Activated CD4-positive, alpha-beta T cell treated with anti-CD3 and anti-CD28 coated beads, Interleukin-2, amount 50 U/mL, for 16 hours (primary cell): ENCODE data around the gene SH3PXD2A.

ENCODE experiments used
- DNase-seq: peaks from one replicate; pipeline ENCODE4 v3.0.0-alpha.2; 2020

Gene SH3PXD2A, protein sequence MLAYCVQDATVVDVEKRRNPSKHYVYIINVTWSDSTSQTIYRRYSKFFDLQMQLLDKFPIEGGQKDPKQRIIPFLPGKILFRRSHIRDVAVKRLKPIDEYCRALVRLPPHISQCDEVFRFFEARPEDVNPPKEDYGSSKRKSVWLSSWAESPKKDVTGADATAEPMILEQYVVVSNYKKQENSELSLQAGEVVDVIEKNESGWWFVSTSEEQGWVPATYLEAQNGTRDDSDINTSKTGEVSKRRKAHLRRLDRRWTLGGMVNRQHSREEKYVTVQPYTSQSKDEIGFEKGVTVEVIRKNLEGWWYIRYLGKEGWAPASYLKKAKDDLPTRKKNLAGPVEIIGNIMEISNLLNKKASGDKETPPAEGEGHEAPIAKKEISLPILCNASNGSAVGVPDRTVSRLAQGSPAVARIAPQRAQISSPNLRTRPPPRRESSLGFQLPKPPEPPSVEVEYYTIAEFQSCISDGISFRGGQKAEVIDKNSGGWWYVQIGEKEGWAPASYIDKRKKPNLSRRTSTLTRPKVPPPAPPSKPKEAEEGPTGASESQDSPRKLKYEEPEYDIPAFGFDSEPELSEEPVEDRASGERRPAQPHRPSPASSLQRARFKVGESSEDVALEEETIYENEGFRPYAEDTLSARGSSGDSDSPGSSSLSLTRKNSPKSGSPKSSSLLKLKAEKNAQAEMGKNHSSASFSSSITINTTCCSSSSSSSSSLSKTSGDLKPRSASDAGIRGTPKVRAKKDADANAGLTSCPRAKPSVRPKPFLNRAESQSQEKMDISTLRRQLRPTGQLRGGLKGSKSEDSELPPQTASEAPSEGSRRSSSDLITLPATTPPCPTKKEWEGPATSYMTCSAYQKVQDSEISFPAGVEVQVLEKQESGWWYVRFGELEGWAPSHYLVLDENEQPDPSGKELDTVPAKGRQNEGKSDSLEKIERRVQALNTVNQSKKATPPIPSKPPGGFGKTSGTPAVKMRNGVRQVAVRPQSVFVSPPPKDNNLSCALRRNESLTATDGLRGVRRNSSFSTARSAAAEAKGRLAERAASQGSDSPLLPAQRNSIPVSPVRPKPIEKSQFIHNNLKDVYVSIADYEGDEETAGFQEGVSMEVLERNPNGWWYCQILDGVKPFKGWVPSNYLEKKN

DNA sequence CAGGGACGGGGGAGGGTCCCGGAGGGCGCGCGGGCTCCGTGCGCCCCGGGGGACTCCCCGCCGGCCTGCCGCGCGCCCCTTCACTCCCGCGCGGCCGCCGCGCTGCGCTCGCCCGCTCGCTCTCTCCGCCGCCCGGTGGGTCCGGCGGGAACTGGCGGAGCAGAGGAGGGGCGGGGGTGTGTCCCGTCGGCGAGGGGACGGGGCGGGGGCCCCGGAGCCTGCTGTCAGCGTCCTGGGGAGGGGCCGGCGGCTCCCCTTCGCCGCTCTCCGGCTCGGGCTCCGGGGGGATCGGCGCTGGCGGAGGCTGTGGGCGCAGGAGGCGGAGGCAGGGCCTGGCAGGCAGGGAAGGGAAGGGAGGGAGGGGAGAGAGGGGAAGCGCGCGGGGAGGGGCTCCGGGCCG is at the start of gene SH3PXD2A:
TSS of gene SH3PXD2A (minus strand) at position 153 of the 400 bp plus-strand sequence. CDS start 310 bp downstream, outside the sequence.
- no peak for DNase-seq

DNA sequence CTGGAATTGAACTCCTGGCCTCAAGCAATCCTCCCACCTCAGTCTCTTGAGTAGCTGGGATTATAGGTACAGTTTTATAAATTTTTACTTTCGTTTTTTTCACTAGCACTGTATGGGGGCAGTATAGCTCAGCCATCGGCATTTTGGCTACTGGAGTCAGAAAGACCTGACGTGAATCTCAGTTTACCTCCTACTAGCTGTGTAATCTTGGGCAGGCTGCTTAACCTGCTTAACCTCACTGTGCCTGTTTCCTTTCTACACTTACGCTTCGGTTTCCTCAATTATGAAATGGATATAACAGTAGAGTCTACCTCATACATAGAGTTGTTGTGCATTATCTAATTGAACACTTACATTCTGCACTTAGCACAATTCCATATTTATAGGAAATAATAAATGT is 45.9 kb upstream of the SH3PXD2A start:
- DNase-seq = no peak

DNA sequence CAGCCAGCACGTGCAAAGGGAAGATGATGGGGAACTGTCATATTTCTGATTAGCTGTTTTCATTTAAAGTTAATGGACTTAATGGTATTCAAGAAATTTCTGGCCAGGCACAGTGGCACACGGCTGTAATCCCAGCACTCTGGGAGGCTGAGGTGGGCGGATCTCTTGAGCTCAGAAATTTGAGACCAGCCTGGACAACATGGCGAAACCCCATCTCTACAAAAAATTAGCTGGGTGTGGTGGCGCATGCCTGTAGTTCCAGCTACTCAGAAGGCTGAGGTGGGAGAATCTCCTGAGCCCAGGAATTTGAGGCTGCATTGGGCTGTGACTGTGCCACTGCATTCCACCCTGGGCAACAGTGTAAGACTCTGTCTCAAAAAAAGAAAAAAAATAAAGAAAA is 43.9 kb upstream of the SH3PXD2A start:
- DNase-seq = no peak

DNA sequence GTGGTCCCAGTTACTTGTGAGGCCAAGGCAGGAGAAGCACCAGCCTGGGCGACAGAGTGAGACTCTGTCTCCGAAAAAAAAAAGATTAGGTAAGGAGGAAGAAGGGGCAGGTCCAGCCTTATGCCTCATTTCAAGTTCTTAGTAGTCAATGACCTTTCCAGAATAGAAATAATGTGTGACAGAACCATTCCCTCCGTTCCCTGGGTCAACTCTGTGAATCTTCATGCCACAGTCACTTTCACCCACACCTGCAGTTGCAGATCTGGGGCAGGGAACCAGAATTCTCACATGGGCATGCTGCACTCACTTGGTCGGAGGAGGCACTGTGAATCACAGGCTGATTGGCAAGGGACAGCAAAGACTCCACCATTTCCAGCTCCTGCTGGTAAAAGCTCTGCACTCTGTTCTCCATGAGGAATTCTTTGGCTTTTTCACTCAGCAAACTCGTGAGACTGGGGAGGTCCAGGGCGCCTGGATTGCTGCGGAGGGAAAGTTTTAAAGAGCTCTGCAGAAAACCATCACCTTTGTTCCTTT is 41.9 kb upstream of the SH3PXD2A start:
- DNase-seq = no peak

DNA sequence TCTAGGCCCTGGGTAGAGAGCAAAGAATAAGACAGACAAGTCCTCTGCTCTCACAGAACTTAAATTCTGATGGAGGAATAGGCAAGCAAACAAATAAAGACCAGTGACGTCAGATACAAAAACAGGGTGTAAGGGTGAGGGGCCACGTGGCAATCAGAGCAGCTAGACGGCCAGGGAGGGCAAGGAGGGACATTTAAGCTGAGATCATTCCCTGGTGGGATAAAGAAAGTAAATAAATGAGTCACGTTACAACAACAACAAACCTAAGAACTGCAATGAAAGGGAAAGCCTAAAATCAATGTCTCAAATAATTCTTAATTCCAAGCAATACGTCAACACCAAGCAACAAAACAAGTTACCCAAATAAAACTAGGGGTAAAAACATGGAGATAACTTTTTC is 40.8 kb upstream of the SH3PXD2A start:
- no peak for DNase-seq

DNA sequence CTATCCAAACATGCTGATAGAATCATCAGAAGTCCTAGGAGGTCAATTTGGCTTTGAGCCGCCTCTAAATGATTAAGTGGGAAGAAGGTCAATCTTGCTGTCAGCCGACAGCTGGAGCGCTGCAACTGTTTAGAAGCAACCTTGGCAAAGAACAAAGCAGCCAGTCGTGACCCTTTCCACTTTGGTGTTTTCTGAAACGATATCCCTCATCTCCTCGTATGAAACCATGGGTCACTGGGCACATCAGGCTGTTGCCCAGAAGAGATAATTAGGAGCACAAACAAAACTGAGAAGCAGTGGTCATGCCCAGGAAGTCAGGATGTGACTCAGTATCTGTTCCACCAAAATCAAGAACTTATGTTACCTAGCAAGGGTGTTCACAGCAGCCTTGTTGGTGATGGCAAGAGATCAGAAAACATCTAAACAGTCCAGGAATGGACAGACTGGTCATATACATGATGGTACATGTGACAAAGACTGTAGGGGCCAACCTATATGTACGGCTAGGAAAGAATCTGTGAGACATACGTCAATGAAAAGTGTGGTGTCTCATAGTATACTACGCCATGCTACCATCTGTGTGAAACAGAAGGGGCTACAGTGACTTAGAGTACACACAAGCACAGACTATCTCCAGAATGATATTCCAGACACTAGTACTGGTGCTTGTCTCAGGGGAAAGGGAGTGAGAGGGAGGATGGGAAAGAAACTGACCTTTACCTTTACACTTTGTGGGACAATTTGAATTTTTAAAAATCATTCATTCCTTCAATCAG is 40.2 kb upstream of the SH3PXD2A start:
- peak; percentile 59 for DNase-seq

DNA sequence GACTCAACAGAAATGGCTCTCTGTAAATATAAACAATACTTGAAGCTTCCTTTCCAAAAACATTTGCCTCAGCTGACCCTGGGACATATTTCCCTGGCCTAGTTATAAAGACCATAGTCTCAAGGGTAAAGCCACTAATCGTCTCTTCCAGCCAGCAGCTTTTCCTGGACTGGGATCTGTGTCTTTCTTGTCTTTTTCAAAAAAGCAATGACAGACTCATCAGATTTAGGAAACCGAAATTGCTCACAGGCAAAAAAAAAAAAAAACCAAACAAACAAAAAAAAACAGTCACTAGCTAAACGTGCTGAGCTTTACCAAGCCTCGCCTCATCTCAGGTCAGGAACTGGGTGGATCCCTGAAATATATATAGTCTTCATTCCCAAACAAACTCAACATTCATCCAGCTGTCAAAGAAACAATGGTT is 39.1 kb upstream of the SH3PXD2A start:
- no peak for DNase-seq

DNA sequence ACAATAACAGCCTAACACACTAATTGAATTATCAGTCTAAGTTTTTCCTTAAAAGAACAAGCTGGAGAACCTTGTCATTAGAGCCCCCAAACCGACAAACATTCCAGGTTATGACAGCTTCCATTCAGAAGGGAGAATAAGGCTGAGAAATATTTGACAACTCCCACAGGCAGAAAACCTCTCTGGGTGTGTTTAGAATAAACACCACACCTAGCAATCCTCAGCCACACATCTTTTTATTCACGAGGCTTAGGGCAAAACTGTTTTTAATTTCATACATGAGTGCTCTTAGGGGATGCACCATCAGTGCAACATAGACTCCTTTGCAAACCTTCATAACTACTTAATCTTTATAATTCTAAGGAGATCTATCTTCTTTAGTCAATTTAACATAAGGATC is 38.4 kb upstream of the SH3PXD2A start:
- DNase-seq = no peak

DNA sequence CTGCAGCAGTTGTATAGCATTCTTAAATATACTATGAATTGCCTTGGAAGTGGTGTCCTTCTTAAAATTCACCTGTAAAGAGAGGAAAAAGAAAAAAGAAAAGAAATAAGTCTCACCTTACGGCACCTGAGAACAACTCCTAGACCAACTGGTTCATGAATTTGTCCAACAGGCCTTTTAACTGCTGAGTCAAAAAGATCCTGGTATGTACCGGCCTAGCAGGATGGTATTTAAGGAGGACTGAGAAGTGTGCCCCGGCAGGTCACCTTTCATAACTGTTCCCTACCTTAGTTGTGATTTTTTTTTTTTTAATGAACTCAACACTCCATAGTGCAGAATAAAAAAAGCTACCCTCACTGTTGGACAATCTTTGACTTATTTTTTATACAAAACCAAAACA is 36.8 kb upstream of the SH3PXD2A start:
- DNase-seq = no peak

DNA sequence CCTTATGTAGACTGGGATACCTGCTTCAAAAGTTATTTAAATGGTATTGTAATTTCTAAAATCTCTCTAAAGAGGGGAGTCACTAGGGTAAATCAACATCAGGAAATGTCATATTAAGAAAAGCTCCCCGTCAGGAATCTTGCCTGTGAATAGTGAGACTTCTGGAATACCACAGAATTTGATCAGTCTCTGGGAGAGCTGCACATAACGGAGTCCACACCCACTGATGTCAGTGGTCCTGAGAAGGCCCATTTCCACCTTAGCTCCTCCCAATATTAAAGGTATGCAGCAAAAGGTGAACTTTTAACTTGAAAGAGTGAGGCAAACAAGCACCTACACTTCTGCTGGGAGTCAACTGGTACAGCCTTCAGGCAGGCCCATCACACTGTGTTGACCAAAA is 35.3 kb upstream of the SH3PXD2A start:
- no peak for DNase-seq

DNA sequence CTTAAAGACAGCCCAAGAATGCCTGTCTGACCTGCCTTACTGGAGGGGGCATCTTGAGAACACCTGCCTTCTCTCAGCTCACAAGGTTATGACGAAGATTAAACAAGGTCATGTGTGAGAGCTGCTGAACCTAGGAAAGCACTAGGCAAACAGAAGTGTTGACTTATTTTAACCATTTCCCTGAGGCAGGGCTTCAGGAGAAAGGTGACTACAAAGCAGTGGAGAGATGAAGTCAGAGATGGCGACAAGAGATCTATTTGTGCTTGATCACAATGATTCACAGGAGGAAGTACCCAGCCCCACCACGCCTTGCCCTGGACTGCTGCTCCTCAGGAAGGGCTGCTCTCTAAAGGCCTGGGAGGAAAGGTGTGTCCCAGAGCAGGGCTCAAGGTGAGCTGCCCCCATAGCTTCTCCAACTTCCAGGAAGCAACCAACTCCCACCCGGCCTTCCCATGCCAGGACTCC is 34.9 kb upstream of the SH3PXD2A start:
- DNase-seq = peak; percentile 24

DNA sequence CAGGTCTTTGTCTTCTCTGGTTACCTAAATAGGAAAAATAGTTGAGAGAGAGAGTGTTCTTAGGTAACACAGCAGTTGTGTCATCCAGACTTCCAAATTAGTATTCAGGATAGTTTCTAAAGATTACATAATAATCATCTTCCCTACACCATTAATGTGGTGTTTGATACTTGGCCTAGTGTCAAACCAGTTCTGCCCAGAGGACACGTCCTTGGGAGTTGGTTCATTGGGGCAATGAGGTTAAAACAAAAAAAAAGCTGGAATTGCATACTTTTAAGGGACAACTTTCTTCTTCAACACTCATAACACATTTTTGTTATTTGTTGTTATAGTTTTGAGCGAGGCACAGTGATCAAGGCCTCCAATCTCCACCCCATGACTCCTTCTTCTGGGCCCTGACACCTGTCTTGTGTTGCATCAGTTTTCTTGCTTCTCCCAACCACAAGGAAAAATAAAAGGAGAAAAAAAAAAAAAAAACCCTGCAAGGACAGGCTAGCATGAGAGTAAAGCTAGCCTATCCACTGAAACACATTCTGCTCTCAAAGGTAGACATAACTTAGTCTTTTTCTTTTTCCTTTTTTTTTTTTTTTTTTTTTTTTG is 33.8 kb upstream of the SH3PXD2A start:
- DNase-seq = no peak

DNA sequence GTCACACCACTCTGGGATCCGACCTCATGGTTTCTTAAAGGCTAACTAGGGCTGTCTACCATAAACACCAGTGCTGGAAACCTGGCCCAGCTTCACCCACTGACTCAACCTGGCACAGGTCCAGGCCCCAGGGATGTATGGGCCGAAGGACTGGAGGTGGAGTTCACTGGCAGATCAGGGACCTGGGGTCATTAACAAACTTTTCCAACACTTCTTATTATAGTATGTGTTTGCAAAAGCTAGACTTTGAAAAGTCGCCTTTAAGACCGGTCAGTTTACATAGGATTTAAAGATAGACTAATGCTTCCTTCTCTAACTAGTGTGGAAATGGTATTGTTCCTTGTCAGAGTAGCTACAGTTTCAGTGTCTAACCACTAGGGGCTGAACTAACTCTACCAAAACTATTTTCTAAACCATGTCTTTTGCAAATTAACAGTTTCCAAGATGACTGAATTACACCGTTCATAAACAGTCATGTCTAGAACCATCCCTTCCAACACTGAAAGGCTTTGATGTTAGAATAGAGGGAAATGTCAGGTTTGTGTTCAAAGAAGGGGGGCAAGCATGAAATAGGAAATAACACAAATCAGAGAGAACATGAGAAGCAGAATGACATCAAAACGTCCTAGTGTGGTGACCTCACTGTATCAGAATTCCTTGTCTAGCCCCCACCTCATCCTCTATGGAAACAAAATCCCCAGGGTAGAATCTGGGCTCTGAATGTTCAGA is 32.9 kb upstream of the SH3PXD2A start:
- DNase-seq = peak; percentile 69

DNA sequence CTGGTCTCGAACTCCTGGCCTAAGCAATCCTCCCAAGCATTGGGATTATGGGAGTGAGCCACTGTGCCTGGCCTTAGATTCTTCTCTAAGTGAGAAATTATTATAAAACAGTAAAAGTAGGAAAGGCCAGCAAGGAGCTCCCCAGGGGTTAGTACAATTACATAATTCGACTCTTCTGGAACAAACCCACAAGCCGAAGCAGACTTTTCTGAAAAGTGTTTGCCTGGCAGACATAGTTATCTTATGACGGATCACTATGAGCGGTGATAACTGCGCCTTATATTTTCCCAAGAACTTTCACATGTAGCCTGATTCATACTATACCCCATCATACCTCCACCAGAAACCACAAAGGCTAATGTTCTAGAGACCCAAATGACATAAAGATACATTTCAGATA is 30.2 kb upstream of the SH3PXD2A start:
- no peak for DNase-seq

DNA sequence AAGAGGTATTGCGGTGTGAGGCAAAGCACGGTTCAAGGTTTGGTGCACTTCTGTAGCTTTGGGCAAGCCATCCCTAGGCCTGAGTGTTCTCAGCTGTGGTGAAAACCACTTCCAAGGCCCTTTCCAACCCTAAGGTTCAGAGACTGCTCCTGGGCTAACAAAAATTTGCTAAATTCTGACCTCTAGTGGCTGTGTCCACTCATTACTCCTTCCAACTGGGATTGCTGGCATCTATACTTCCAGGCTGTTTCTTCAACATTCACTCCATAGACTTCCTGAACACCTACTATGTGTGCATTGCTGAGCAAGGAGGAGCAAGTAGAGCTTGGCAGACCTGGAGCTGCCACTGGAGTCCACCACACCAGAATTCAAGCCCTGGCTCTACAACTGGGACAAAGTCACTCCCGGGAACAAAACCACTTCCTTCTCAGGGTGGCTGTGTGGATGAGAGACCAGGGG is 29.3 kb upstream of the SH3PXD2A start:
- peak; percentile 42 for DNase-seq

DNA sequence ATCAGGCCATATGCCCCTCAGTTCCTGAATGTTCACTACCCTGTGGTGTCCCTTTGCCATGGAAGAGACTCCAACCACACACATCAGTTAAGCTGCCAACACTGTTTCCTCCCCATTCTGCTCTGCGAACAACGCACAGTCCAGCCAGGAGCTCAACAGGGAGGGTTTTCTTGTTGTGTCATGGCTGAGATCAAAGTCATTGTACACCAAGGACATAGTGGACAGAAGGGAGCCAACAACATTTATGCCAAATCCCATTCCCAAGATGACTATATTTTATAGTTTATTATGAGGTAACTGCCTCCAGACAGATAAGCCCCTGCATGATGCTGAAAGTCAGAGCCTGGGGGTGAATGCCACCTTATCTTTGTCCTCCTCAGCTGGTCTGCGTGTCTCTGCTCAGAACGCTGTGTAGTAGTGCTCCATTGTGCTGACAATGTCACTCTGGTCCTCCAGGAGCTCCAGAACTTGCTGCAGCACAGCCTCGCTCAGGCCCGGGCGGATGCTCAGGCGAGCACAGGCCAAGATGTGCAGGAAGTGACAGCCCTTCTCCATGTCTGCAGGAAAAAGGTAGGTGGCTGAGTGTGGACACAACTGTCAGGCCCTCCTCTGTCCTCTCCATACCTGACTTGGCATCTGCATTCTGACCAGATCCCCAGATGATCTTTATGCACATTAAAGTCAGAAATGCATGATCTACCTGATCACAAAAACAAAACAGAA is 27.1 kb upstream of the SH3PXD2A start:
- DNase-seq = no peak

DNA sequence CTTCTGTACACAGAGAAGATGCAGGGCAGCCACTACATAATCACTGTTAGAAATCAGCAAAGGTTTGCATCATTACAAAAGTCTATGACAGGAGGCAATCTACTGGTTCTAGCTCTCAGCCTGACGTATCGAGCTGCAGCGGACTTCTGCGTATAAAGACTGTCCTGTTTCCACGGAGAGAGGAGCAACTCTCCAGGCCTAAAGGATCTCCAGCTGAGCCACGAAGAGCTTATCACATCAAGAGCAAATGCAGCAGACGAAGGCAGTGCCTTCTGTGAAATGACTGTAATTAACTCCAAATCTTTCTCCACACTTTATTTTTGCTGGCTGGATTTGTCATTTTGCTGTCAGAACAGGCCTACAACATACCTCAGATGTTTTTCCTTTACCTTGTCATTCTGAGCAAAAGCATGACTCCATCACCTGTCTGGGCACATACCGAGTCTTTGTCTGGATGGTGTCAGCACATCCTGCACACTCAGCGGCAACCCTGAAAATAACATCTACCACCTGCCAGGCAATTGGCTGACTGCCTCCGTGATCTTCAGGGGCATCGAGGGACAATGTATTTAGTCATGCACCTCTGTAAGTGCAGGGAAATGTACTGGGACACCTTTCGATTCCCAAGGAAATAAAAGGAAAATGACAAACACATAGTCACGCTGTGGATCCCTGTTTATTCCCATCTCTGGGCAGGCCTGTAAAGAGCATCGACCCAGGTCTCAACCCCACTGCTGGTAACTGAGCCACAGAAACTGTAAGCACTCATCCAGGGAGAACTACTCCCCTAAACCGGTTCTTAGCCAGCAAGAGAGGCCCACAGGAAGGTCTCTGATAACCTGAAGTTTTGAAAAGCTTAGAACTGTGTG is 26.3 kb upstream of the SH3PXD2A start:
- no peak for DNase-seq

DNA sequence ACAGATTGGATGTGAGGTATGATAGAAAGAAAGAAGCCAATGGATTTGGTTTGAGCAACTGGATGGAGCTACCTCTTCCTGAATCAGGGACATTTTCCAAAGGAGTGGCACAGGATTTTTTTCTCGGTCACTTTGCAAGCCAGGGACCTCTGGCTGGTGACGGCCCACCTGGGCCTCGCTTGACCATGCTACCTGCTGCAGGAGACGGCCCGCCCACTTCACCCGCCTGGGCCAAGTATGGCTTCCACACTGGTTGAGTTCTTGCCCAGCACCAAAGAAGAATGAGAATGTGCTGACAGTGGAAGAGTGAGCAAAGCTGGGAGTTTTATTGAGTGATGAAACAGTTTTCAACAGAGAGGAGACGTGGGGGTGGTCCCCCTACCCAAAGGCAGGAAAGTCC is 24.5 kb upstream of the SH3PXD2A start:
- DNase-seq = no peak

DNA sequence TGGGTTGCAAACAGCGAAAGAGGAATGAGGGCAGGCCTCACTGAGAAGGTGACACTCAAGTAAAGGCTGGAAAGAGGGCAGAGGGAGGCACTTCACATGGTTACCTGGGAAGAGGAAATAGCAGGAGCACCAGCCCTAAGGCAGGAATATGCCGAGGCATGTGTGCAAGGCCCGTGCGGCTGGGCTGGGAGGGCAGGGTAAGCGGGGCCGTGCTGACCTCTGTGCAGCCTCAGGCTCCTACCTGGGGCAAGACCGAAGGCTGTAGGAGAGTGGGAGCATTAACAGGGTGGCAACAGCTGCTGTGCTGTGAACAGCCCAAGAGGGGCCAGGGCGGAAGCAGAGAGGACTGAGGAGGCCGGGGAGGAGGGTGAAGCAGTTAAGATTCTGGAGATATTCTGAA is 24.0 kb upstream of the SH3PXD2A start:
- DNase-seq = no peak
